GM19455 (cell line): ENCODE results near the gene FYN.

Source experiments
- ATAC-seq: cut with Tn5 transposase; IDR thresholded peaks from one replicate; pipeline ENCODE4 v1.9.1; 2021; ENCODE audit not compliant: unreplicated experiment

Gene FYN

DNA sequence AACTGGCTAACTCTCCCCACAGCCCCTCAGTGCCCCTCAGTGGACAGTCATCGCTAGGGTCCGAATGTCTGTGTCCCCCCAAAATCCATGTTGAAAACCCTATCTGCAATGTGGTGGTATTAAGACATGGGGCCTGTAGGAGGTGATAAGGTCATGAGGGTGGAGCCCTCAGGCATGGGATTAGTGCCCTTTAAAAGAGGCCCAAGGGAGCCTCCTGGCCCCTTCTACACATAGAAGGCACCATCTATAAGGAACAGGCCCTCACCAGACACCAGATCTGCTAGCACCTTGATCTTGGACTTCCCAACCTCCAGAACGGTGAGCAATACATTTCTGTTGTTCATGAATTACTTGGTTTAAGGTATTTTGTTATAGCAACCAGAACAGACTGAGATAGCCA, 260.9 kb downstream of the FYN start:
- no peak for ATAC-seq

DNA sequence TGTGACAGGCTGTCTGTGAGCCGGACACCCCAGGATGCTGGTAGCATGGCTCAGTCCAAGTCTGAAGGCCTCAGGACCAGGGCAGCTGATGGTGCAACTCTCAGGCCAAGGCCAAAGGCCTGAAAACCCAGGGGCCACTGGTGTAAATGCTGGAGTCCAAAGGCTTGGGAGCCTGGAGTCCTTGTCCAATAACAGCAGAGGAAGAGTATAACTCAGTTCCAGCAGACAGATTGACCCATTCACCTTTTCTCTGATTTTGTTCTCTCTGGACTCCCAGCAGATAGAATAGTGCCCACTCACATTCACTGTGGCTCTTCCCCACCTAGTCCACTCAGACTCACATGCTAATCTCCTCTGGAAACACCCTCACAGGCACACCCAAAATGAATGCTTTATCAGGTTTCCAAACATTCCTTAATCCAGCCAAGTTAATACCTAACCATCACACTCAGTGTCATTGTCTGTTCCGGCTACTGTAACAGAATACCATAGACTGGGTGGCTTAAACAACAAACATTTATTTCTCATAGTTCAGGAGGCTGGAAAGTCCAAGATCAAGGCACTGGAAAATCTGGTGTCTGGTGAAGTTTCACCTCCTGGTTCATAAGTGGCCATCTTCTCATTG, 262.6 kb downstream of the FYN start:
- ATAC-seq = no peak
